SW 1271 (cell line): ENCODE data around the gene TMEM255B.

Experiments used
- DNase-seq, 2 experiments: peaks; one replicate each; lab custom pipeline; 2025; lab: John Stamatoyannopoulos, UW

TMEM255B gene

GRCh38 chr13:113862191-113862930, 103.3 kb downstream of the TMEM255B start:
- DNase-seq = no peak

- DNase-seq = no peak
Measured at GRCh38 chr13:113862931-113863523, 104.0 kb downstream of the TMEM255B start.

- no peak for DNase-seq
Measured at GRCh38 chr13:113863524-113864272, 104.7 kb downstream of the TMEM255B start, which contains the start of gene GAS6. TSS of gene GAS6 (minus strand) at chr13:113864076. CDS start at chr13:113863920, 156 bp downstream.

- no peak for DNase-seq
Measured at GRCh38 chr13:113864273-113864890, 105.4 kb downstream of the TMEM255B start.

GRCh38 chr13:113865427-113865826, 106.4 kb downstream of the TMEM255B start:
- no peak for DNase-seq
